Measurements from ENCODE around the gene UMAD1. TPM values are rescaled to one million over a fixed set of nuclear protein-coding genes. Genes with fewer than 3 reads are reported as not detected.

Gene UMAD1
- total and polyA plus RNA-seq, 2 of the 13 experiments (the other 11 are each of a cell fraction or from before 2014, with no cell fraction given) = 16.8 to 17.6 TPM

GRCh38 chr7:7897949-7898515 lies 257.5 kb downstream of the UMAD1 start:
- Histone ChIP-seq H3K79me2 (ENCODE audit: insufficient read depth, low read length) (no peaks in the 10 kb centered on the region), H3K9ac (ENCODE audit: insufficient read depth, low read depth, low read length) (no peak overlapping the region), H3K4me1 (ENCODE audit: insufficient read depth, low read length) (no peaks in the 10 kb centered on the region), H4K20me1 (ENCODE audit: insufficient read depth, low read length) (no peaks in the 10 kb centered on the region), H3K27ac (ENCODE audit: extremely low read length, insufficient read depth, low read length) (no peak overlapping the region), H3K27me3 (ENCODE audit: control insufficient read depth in 1 of 2, insufficient read depth in 2 of 2, low read length in 2 of 2) (no peaks in the 10 kb centered on the region), H3K4me3 (replicated peaks in 1 of 3; ENCODE audit: insufficient read depth in 1 of 3, low read depth in 2 of 3, low read length in 3 of 3) (no peak overlapping the region), H3K4me2 (ENCODE audit: low read depth, low read length) (no peak overlapping the region), H2AFZ (ENCODE audit: low read length) (no peak overlapping the region), H3K9me3 (ENCODE audit: low read length) (no peaks in the 10 kb centered on the region), H3K36me3 (replicated peaks in 1 of 2; ENCODE audit: control insufficient read depth in 1 of 2, insufficient read depth in 2 of 2, low read length in 2 of 2) (no peaks in the 10 kb centered on the region)
- intact Hi-C loops (cut with micrococcal nuclease; ENCODE audit: unreplicated experiment) (no loop called here), in situ Hi-C loops (cut with HindIII; ENCODE audit: extremely low pct_ligation_motif_present, low pct_unique_long_range_greater_than_20kb) (no loop called here)
- POLR2A ChIA-PET = no interaction called here
- TF ChIP-seq ZNF816 (CRISPR knock-in tag; IDR thresholded peaks at IDR 0.05; ENCODE audit: borderline replicate concordance) (no peak), TIGD3 (CRISPR knock-in tag; IDR thresholded peaks at IDR 0.05; ENCODE audit: borderline replicate concordance) (no peak), ZNF616 (CRISPR knock-in tag; IDR thresholded peaks at IDR 0.05; ENCODE audit: low read depth) (no peak), ZNF383 (CRISPR knock-in tag; IDR thresholded peaks at IDR 0.05; ENCODE audit: borderline replicate concordance) (no peak), ZNF747 (CRISPR knock-in tag; IDR thresholded peaks at IDR 0.05; ENCODE audit: borderline replicate concordance) (no peak), ZNF724P (CRISPR knock-in tag; IDR thresholded peaks at IDR 0.05; ENCODE audit: borderline replicate concordance) (no peak), SNAI1 (CRISPR knock-in tag; IDR thresholded peaks at IDR 0.05; ENCODE audit: borderline replicate concordance) (no peak), ZNF225 (CRISPR knock-in tag; IDR thresholded peaks at IDR 0.05) (no peak), TBL1XR1 (IDR thresholded peaks at IDR 0.05; ENCODE audit: borderline replicate concordance, low read length, partially characterized antibody) (no peak), ZNF33A (CRISPR knock-in tag; IDR thresholded peaks at IDR 0.05; ENCODE audit: borderline replicate concordance) (no peak), ATF1 (CRISPR knock-in tag; IDR thresholded peaks at IDR 0.05) (no peak)
- TF ChIP-seq, protein P1, sequence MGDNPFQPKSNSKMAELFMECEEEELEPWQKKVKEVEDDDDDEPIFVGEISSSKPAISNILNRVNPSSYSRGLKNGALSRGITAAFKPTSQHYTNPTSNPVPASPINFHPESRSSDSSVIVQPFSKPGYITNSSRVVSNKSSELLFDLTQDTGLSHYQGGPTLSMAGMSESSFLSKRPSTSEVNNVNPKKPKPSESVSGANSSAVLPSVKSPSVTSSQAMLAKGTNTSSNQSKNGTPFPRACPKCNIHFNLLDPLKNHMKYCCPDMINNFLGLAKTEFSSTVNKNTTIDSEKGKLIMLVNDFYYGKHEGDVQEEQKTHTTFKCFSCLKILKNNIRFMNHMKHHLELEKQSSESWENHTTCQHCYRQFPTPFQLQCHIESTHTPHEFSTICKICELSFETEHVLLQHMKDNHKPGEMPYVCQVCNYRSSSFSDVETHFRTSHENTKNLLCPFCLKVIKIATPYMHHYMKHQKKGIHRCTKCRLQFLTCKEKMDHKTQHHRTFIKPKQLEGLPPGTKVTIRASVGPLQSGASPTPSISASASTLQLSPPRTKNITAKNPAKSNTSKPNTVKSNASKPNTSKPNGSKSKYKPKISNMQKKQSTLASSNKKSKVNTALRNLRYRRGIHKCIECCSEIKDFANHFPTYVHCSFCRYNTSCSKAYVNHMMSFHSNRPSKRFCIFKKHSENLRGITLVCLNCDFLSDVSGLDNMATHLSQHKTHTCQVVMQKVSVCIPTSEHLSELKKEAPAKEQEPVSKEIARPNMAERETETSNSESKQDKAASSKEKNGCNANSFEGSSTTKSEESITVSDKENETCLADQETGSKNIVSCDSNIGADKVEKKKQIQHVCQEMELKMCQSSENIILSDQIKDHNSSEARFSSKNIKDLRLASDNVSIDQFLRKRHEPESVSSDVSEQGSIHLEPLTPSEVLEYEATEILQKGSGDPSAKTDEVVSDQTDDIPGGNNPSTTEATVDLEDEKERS (CRISPR knock-in tag; IDR thresholded peaks at IDR 0.05) = no peak
- TF ChIP-seq, protein P2, sequence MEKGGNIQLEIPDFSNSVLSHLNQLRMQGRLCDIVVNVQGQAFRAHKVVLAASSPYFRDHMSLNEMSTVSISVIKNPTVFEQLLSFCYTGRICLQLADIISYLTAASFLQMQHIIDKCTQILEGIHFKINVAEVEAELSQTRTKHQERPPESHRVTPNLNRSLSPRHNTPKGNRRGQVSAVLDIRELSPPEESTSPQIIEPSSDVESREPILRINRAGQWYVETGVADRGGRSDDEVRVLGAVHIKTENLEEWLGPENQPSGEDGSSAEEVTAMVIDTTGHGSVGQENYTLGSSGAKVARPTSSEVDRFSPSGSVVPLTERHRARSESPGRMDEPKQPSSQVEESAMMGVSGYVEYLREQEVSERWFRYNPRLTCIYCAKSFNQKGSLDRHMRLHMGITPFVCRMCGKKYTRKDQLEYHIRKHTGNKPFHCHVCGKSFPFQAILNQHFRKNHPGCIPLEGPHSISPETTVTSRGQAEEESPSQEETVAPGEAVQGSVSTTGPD (CRISPR knock-in tag; IDR thresholded peaks at IDR 0.05) = no peak
- CTCF ChIA-PET (ENCODE audit: low intra/inter-chr PET ratio, low total read pairs) = no interaction called here
- FAIRE-seq (no peak), DNase-seq (ENCODE audit: low spot score) (no peak), ATAC-seq (no peak)
- WGBS (ENCODE audit: low lambda C conversion rate) = 95% methylated on average over 4 of the region's 4 CpGs
- BruUV-seq (replicated peaks) = no TSS peak
